GM18858 (cell line): ENCODE data around the gene GFPT2.

Experiments used
- ATAC-seq: cut with Tn5 transposase; IDR thresholded peaks from one replicate; pipeline ENCODE4 v1.9.1; 2021; ENCODE audit not compliant: unreplicated experiment

Gene GFPT2

GRCh38 chr5:180353048-180353979 lies at the start of gene GFPT2:
GFPT2 (minus strand) TSS chr5:180353336; CDS start chr5:180353217, 119 bp downstream.
- no peak for ATAC-seq

GRCh38 chr5:180402716-180403115 lies 49.6 kb upstream of the GFPT2 start:
- ATAC-seq: no peak

- ATAC-seq: no peak
Observed at GRCh38 chr5:180401229-180401907, 48.2 kb upstream of the GFPT2 start.

GRCh38 chr5:180400416-180400815 lies 47.3 kb upstream of the GFPT2 start:
- ATAC-seq: no peak

- ATAC-seq: no peak
Observed at GRCh38 chr5:180399401-180400215, 46.5 kb upstream of the GFPT2 start.

GRCh38 chr5:180396926-180397325 lies 43.8 kb upstream of the GFPT2 start:
- no peak for ATAC-seq

GRCh38 chr5:180395540-180396274 lies 42.6 kb upstream of the GFPT2 start:
- no peak for ATAC-seq

GRCh38 chr5:180394031-180394636 lies 41.0 kb upstream of the GFPT2 start:
- no peak for ATAC-seq

- no peak for ATAC-seq
Observed at GRCh38 chr5:180391276-180391675, 38.1 kb upstream of the GFPT2 start.

- no peak for ATAC-seq
Observed at GRCh38 chr5:180390441-180391190, 37.5 kb upstream of the GFPT2 start.

- no peak for ATAC-seq
Observed at GRCh38 chr5:180389252-180390101, 36.3 kb upstream of the GFPT2 start.

- no peak for ATAC-seq
Observed at GRCh38 chr5:180387798-180388197, 34.7 kb upstream of the GFPT2 start.

- ATAC-seq: no peak
Observed at GRCh38 chr5:180382926-180383325, 29.8 kb upstream of the GFPT2 start.

- no peak for ATAC-seq
Observed at GRCh38 chr5:180381851-180382480, 28.8 kb upstream of the GFPT2 start.

GRCh38 chr5:180381428-180381827 lies 28.3 kb upstream of the GFPT2 start:
- no peak for ATAC-seq

GRCh38 chr5:180380856-180381255 lies 27.7 kb upstream of the GFPT2 start:
- no peak for ATAC-seq

GRCh38 chr5:180380441-180380840 lies 27.3 kb upstream of the GFPT2 start:
- ATAC-seq: no peak
